HG02938 (cell line): ENCODE measurements around the gene COL8A1.

Experiments
- ATAC-seq: cut with Tn5 transposase; IDR thresholded peaks from one replicate; pipeline ENCODE4 v1.9.1; 2021; ENCODE audit warnings: mild to moderate bottlenecking, moderate library complexity; ENCODE audit not compliant: unreplicated experiment

Gene COL8A1

DNA sequence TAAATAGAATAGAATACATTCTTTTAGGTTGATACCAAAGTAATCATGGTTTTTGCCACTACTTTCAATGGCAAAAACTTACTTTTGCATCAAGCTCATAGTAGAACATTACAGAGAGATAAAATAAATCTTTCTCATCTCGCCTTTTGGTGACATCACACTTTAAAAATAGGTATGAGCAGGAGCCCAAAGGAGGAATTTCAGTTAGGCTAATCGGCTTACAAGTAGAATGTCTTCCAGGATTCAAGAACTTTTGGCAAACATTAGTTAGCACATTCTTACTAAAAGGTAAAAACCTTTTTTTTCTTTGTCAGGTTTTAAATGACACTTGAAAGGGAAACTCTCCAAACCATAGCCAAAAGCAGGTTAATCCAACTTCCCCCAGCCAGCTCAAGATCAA lies 119.6 kb downstream of the COL8A1 start:
- no peak for ATAC-seq

DNA sequence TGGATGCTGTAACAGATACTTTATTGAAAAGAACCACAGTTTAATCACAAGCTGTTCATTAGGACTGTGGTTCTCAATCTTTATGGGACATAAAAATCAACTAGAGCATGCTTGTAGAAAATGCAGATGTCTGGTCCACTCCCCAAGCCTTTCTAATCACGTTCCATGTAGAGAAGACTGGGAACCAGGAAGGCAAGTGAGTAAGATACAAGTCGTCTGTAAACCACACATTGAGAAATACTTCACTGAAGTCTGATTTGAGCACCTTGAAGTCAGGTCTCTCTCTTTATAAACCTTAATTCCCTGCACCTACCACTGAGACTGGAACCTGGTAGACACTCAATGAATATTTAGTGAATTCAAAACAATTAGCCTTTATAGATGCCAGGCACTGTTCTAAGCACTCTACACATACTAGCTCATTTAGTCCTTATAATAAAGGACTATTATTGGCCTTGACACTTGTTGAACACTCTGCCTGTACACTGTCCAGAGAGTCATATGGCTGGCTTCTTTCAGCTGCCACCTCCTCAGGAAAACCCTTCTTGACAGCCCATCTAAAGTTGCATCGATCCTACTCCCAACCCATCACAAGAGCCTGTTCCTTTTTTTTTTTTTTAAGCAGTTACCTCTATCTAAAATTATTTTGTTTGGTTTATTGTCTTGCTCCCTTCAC lies 120.2 kb downstream of the COL8A1 start:
- no peak for ATAC-seq

DNA sequence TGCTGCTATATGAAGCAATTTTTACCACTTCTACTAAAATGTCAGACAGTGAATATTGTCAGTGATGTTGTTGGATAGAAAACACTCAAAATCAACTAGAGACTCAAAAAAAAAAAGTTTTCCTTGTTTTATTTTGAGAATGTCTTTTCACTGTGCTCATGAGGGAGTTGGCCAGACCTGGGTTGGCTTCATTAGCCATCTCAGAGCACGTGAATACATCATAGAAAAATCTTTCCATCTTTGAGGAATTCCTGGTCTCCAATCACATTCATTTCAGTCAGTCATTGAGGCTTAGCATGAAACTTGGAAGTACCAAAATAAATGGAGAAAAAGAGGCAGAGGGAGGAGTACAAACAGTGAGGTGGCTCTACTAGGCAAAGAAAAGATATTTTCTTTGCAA lies 121.6 kb downstream of the COL8A1 start:
- no peak for ATAC-seq

DNA sequence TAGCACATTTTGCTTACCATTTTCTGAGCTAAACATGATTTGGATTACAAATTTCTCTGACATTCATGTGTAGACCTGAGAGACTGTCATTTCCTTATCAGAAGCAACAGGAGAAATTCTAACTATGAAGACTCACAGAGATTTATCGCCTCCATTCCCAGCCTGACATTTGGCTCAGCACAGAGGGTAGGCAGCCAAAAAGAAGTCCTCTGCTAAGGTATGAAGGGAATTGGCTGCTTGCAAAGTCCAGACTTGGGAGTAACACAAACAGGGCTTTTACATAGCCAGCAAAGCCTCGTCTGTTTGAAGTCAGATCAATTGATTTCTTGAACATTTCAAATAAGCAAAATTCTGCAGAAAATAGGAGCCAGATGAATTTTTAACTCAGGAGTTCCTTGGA lies 122.2 kb downstream of the COL8A1 start:
- no peak for ATAC-seq

DNA sequence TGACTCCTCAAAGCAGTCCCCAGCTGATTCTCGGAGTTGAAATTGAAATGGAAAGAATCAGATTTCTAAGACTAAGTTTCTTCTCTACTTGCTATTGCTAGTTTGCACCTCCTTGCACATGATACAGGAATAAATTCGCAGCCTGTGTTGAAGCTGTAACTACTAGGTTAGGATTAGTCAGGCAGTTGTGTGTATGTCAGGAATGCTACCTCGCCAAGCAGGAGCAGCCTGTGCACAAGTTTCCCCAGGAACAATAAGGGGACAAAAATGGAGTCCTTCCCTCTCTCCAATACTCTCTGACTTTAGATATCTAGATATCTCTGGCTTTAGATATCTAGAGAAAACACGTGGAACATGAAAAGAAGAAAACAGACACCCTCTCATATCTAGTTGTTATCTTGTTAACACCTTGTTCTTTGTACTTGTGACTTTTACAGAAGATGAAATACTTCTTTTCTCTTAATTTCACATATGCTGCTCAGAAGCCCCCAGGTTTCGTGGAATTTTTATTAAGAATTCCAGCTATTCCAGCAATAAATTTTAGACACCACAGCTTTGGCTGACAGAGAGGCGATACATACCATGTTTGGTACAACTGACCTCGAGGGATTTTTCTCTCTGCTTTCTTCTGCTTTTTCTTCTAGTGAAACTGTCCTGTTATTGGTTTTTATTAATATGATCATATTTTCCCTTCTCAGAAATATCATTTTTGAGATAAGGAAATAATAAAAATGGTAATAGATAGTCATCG lies 123.2 kb downstream of the COL8A1 start:
- no peak for ATAC-seq

DNA sequence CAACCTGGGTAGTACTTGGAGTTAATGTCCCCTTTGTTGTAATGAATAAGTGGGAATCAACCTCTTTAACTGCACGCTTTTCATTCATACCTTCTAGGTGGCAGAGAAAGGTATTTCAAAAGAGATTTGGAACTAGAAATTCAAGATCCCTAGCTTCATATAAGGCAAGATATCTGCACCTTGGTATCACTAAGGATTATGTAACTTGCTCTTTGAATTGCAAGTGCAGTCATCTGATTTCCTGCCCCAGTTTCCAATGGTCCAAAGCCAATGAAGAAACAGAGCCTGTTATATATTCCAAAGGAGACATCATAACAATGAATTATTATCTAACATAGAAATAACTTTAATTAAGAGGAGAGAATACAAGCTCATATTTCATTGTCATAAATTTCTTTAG lies 124.5 kb downstream of the COL8A1 start:
- ATAC-seq: no peak

DNA sequence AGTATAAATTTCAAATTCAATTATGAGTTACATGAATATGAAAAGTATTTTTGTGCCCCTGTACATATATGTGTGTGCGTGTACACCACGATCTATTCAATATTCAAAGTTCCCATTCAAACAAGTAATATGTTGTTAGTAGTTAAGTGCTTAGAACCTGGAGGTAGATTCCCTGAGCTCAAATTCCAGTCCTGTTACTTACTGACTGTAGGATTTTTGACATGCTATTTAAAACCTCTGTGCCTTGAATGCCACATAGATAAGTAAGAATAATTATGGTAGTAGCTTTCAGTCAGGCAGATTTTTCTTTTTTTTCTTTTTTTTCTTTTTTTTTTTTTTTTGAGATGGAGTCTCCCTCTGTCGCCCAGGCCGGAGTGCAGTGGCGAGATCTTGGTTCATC lies 126.0 kb downstream of the COL8A1 start:
- no peak for ATAC-seq

DNA sequence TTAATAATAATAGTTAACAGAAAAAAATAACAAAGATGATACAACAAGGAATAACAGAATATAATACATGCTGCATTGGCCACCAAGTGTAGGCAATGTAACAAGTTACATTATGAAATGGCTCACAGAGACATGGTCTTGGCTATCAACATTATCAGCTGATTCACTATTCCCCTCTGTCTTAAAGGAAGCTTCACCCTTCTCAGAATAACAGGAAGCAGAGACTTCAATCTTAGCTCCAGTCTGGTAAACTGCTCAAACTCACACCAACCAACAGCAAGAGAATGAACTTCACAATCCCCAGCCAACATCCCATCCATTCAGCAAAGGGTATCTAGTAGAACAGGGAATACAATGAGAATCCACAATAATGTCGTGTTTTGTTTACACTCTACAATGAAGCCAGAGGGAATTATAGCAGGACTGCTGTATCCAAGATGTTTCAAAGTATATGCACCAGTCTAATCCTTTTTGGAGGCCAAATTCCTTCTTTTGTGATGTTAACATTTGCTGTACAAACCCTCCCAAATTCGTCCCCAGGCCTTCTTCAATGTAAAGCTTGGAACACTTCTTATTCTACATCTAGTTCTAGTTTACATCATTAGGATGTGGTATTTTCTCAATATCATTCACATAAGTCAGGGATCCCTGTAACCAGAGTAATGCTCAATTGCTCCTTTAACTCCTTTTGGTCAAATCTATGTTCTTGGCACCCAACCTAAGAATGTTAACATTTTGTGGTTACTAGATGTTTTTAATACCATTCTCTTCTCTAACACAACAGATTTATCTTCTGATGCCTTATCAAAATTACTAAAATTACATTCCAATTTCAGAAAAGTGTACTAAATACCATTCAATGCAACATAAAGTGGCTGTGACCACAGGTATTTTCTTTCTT lies 126.9 kb downstream of the COL8A1 start:
- no peak for ATAC-seq

DNA sequence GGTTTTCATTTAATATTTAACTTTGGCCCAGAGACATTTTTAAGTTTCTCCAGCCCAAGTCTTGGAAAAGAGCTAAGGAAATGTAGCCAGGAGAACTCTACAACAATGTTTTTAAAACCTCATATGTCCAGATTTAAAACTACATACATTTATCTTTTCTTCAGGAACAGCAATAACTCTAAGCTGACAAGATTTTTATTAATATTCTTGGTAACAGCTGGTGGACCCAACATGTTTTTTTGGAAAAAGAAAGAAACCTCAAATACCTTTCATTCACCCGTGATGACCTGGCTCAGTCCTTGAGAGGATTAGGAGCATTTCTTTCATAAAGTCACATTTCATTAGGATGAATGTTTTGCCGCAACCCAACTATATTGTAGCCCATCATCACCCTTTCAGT lies 128.9 kb downstream of the COL8A1 start:
- no peak for ATAC-seq

DNA sequence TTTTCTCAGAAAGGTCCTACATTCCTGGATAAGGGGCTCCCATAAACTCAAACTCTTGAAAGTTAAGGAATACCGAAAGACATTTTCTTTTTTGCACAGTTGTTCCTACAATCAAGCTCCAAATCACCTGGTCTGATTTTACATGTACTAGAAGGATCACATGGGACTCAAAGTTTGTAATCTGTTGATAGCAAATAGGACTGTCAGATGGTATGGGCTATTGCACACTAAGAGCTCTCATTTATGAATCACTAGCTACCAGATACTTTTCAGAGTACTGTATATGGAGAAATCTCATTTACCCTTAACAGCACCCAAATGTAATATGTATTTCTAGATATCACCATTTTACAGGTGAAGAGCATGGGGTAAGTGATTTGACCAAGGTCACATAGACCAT lies 129.7 kb downstream of the COL8A1 start:
- no peak for ATAC-seq

DNA sequence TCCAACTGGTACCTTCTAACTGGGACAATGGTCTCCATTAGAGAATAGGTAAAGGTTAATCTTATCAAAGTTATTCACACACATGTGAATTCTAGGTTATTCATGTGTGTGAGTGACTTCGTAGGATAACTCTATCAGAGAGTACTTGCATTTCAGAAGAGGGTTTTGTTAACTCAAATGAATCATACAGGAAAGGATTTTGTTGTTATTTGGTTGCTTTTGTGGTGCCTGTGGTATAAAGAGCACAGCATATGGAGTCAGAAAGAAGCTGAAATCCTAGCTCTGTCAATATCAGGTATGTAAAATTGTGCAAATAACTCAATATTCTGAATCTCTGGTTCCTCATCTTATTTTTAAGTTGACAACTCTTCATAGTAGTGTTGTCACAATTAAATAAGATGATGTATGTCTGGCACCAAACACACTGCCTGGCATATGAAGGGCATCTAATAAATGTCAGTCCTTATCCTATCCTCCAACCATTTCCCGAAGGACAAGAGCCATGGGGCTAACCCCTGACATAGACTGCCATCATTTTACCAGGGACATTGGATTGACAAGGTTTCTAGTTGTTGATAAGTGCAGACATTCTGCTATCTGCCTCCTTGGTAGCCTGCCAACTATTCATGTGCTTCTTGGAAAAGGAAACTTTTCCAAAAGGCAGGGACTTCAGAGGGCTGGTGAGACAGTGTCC lies 130.6 kb downstream of the COL8A1 start:
- ATAC-seq: no peak

DNA sequence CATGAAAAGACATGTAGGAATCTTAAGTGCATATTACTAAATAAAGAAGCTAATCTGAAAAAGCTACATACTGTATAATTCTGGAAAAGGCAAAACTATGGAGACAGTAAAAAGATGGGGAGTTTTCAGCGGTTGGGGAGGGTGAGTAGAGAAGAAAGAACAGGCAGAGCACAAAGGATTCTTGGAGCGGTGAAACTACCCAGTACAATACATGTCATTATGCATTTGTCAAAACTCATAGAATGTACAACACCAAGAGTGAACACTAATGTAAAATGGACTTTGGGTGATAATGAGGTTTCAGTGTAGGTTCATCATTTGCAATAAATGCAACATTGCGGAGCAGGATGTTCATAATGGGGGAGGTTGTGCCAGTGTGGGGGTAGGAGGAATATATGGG lies 133.8 kb downstream of the COL8A1 start:
- no peak for ATAC-seq

DNA sequence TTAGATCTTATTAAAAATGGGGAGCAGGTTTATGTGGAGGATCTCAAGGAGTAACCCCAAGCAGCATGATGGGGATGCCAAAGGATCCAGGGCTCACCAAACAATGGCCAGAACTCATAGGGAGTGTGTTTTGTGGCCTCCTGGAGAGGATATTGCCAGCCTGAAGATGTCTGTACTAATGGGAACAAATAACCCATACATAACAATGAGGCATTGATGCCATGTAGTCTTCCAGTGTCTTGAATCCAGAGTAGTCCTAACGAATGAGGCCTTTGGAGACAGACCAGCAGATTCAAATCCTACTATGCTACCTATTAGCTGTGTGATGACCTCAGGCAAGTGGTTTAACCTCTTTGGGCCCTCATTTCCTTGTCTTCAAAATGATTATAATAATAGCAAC lies 134.3 kb downstream of the COL8A1 start:
- ATAC-seq: no peak

DNA sequence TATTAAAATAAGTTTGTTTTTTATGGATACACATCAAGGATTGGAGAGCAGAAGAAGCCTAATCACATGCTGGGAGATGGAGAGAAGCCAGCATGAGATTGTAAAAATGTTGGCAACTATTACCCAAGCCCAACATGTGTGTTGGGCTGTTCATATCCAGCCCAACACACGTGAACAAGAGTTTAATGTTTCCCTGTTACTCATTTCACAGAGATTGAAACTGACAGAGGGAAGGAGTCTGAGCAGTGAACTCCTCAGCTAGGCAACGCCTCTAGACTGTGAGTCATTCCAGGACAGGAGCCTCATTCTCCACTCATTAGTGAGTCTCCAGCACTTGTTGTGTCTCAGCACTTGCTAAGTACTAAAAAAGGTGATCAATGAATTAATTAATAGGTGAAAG lies 136.1 kb downstream of the COL8A1 start:
- ATAC-seq: peak; percentile 98

DNA sequence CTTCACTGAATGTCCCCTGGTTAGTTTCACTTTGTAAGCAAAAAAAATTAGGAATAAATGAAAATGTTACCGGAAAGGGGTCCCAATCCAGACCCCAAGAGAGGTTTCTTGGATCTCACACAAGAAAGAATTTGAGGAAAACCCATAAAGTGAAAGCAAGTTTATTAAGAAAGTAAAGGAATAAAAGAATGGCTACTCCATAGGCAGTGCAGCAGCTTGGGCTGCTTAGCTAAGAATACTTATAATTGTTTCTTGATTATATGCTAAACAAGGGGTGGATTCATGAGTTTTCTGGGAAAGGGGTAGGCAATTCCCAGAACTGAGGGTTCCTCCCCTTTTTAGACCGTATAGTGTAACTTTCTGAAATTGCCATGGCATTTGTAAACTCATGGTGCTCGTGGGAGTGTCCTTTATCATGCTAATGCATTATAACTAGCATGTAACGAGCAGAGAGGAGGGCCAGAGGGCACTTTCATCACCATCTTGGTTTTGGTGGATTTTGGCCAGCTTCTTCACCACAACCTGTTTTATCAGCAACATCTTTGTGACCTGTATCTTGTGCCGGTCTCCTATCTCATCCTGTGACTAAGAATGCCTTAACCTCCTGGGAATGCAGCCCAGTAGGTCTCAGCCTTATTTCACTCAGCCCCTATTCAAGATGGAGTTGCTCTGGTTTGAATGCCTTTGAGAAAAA lies 138.3 kb downstream of the COL8A1 start:
- ATAC-seq: no peak

DNA sequence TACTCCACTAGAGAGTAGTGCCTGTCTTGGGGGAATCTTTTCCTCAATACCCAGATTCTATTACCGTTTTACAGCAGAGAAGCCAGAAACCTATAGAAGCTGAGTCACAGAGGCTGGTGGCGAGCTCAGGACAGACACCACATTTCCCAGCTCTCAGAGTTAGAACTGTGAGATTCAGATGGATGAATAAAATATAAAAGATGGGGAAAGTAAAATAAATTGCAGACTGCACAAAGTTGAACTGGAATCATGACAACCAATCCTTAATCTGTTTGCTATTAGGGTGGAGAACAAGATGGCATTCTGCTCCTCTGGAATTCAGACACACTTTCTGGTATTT lies 138.8 kb downstream of the COL8A1 start:
- no peak for ATAC-seq

DNA sequence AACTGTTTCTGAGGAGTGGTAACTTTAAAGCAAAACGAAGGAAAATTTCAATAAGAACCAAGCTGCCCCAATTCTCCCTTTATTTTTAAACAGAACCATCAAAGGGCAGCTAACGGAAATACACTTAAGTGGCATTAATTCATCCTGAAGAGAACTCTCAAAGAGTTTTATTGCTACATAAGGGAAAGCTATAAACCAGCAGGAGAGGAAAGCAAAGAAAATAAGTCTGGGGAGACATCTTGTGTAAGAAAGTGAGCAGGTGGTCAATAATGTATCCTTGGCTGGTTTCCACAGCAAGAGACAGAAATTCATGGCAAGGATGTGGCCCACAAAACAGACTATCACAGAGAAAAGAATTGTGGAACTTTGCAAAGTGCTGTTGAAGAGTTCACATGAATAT lies 139.3 kb downstream of the COL8A1 start:
- ATAC-seq: no peak

DNA sequence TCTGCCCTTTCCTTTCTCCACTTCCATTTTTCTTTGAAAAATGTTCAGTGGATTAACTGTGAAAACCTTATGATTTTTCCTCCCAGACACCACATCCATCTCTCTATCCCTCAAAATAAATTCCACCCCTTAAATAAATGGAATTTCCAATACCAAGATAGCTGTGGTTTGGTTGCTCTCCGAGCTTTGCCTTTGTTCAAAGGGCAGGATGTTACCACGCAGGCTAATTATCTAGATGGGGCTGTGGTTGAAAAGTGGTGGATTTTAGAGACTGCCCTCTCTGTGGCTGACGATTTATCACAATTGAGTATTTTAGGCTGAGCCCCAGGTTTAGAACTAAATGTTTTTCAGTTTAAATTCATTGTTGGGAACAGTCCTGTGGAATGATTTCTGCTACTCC lies 142.4 kb downstream of the COL8A1 start:
- ATAC-seq: no peak

DNA sequence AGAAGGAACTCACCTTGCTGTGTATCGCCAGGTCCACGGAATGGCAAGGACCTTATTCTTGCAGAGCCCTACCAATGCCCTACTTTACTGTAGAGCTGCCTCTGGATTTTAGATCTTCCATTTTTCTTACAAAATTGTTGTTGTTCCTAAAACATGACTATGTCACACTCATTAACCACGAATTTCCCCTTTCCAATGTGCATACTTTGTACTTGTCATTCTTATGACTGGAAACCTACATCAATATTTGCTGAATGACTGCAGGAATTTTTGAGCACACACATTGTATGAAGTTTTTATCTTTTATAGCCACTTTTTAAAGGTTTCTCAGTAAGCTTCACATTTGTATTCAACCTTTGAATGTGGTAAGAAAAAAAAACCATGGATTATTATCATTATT lies 143.4 kb downstream of the COL8A1 start:
- no peak for ATAC-seq

DNA sequence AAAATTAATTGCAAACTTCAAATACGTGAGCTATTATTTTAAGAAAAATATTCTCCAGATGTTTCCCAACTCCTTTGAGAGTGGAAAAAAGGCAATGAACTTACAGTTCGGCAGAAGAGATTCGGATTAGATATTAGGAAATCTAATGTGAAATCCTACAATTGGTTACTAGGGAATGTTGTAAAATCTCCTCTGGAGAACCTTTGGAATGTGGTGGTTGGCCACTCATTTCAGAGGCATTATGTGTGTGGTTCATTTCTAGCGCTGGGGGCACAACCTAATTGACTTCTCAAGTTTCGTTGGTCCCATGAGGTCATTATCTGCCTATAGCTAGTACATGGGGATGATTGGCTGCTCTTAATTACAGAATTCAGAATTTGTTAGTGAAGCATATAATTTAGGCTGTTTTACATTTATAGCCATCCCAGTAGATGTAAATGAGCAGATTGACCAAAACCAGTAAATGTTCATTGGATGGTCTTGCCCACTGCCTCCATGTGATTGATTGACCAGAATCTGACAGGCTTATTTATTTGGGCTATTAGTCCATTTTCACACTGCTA lies 144.7 kb downstream of the COL8A1 start:
- no peak for ATAC-seq
